ENCODE measurements around the gene APBB1IP. TPM values are rescaled to one million over a fixed set of nuclear protein-coding genes. Genes with fewer than 3 reads are reported as not detected.

Gene APBB1IP
- total RNA-seq, 4 donors from 2014 or later = 1.2 to 2.4 (median 1.9) TPM; not detected in 1

GRCh38 chr10:26423722-26424121, 14.4 kb upstream of the APBB1IP start:
- Histone ChIP-seq H3K36me3 (no peaks in the 10 kb centered on the region), H3K4me1 (no peaks in the 10 kb centered on the region), H3K4me3 (no peak overlapping the region), H3K9me3 (no peaks in the 10 kb centered on the region), H3K27ac (no peak overlapping the region), H3K27me3 (no peaks in the 10 kb centered on the region)
- TF ChIP-seq CTCF (IDR thresholded peaks at IDR 0.05) (no peak), POLR2A (IDR thresholded peaks at IDR 0.05) (no peak)
- DNase-seq = no peak
- intact Hi-C loops (cut with DNase I; ENCODE audit: low total_unique reads) = no loop called here

DNA sequence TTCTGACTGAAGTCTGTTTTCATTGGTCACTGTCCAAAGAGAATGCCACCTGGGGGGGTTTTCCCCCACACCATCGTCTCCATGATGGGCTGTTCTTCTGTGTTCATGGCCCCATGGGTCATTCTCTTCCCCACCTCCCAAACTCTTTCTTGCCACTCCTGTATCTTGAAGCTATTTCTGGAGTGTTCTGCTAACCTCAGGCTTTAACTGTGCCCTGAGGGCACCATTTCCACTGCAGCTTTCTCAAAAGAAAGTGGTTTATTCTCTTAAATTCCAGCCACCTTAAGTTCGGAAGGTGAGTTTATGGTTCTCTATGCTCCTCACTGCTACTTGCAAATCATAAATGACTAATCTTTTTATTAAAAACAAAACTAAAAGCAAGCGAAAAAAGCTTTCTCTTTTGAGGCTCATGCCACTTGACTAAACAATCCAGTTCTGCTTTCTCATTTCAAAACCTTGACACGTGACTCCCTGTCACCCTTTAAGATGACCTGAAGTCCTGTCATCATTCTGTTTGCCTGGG, 7.4 kb upstream of the APBB1IP start:
- Histone ChIP-seq H3K27me3 (no peaks in the 10 kb centered on the region), H3K27ac (no peak overlapping the region), H3K36me3 (no peaks in the 10 kb centered on the region), H3K4me3 (no peak overlapping the region), H3K4me1 (no peaks in the 10 kb centered on the region), H3K9me3 (no peaks in the 10 kb centered on the region)
- intact Hi-C loops (cut with DNase I; ENCODE audit: low total_unique reads) = no loop called here
- DNase-seq = no peak
- TF ChIP-seq CTCF (IDR thresholded peaks at IDR 0.05) = no peak
- TF ChIP-seq POLR2A (IDR thresholded peaks at IDR 0.05) = no peak

GRCh38 chr10:26432938-26433337, 5.2 kb upstream of the APBB1IP start:
- intact Hi-C loops (cut with DNase I; ENCODE audit: low total_unique reads) = no loop called here
- DNase-seq = no peak
- H3K27ac ChIP-seq = no peak overlapping the region
- H3K9me3 ChIP-seq = no peaks in the 10 kb centered on the region
- no peak overlapping the region for H3K4me3 ChIP-seq
- TF ChIP-seq CTCF (IDR thresholded peaks at IDR 0.05) (no peak), POLR2A (IDR thresholded peaks at IDR 0.05) (no peak)
- H3K36me3 ChIP-seq = no peaks in the 10 kb centered on the region
- no peaks in the 10 kb centered on the region for H3K27me3 ChIP-seq
- H3K4me1 ChIP-seq = no peaks in the 10 kb centered on the region

DNA sequence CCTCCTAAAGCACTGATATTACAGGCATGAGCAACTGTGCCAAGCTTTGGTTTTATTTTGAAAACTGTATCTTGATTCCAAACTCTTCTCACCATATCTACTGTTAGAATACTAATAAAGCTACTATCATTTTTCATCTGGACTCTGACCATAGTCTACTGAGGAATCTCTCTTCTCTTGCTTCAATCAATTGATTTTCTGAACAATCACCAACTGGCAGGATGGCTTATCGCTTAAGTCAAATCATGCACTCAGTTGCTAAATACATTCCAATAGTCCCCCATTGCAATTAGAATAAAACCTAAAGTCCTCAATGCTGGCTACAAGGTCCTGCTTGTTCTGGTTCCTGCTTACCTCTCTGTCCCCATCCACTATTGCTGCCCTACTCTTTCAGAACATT, 2.3 kb upstream of the APBB1IP start:
- Histone ChIP-seq H3K4me3 (no peak overlapping the region), H3K36me3 (no peaks in the 10 kb centered on the region), H3K9me3 (no peaks in the 10 kb centered on the region), H3K4me1 (no peaks in the 10 kb centered on the region), H3K27me3 (peaks cover 0 to 9% of the 10 kb centered on the region in 2 donors), H3K27ac (no peak overlapping the region)
- no peak for TF ChIP-seq POLR2A (IDR thresholded peaks at IDR 0.05)
- TF ChIP-seq CTCF (IDR thresholded peaks at IDR 0.05) = no peak
- DNase-seq = no peak
- intact Hi-C loops (cut with DNase I; ENCODE audit: low total_unique reads) = no loop called here

GRCh38 chr10:26436848-26437247, 1.3 kb upstream of the APBB1IP start:
- Histone ChIP-seq H3K27ac (no peak overlapping the region), H3K4me3 (no peak overlapping the region)
- TF ChIP-seq CTCF (IDR thresholded peaks at IDR 0.05) = no peak
- no peak for TF ChIP-seq POLR2A (IDR thresholded peaks at IDR 0.05)

More at GRCh38 chr10:26436848-26437247, 1.3 kb upstream of the APBB1IP start:
- no peaks in the 10 kb centered on the region for H3K36me3 ChIP-seq
- no peaks in the 10 kb centered on the region for H3K4me1 ChIP-seq
- no peak for DNase-seq
- H3K9me3 ChIP-seq = no peaks in the 10 kb centered on the region
- intact Hi-C loops (cut with DNase I; ENCODE audit: low total_unique reads) = no loop called here
- peaks cover 0 to 9% of the 10 kb centered on the region in 2 donors for H3K27me3 ChIP-seq

Measured in uterus (tissue), 4 donors.